ENCODE measurements around the gene BAIAP2L1.

Gene BAIAP2L1

GRCh38 chr7:98369726-98370125 is 31.2 kb downstream of the BAIAP2L1 start:
- no peak for TF ChIP-seq CTCF (conservative IDR thresholded peaks at IDR 0.05; ENCODE audit: low read depth, low read length)
- no peak for DNase-seq (ENCODE audit: low read depth)
- H3K4me3 ChIP-seq (ENCODE audit: low read depth, low read length), result no peak overlapping the region

- no peak overlapping the region for H3K4me3 ChIP-seq (ENCODE audit: low read depth, low read length)
- peak; percentile 52 for DNase-seq (ENCODE audit: low read depth)
- TF ChIP-seq CTCF (conservative IDR thresholded peaks at IDR 0.05; ENCODE audit: low read depth, low read length), result no peak
Observed at GRCh38 chr7:98368716-98369115, 32.2 kb downstream of the BAIAP2L1 start.

GRCh38 chr7:98366562-98366938 is 34.3 kb downstream of the BAIAP2L1 start:
- no peak for DNase-seq (ENCODE audit: low read depth)
- TF ChIP-seq CTCF (conservative IDR thresholded peaks at IDR 0.05; ENCODE audit: low read depth, low read length), result no peak
- no peak overlapping the region for H3K4me3 ChIP-seq (ENCODE audit: low read depth, low read length)

- no peak for DNase-seq (ENCODE audit: low read depth)
- no peak for TF ChIP-seq CTCF (conservative IDR thresholded peaks at IDR 0.05; ENCODE audit: low read depth, low read length)
Observed at GRCh38 chr7:98365863-98366561, 34.9 kb downstream of the BAIAP2L1 start.

GRCh38 chr7:98364220-98364619 is 36.7 kb downstream of the BAIAP2L1 start:
- no peak for DNase-seq (ENCODE audit: low read depth)
- no peak for TF ChIP-seq CTCF (conservative IDR thresholded peaks at IDR 0.05; ENCODE audit: low read depth, low read length)
- H3K4me3 ChIP-seq (ENCODE audit: low read depth, low read length), result no peak overlapping the region

More at GRCh38 chr7:98365863-98366561, 34.9 kb downstream of the BAIAP2L1 start:
- H3K4me3 ChIP-seq (ENCODE audit: low read depth, low read length), result no peak overlapping the region

- no peak for TF ChIP-seq CTCF (conservative IDR thresholded peaks at IDR 0.05; ENCODE audit: low read depth, low read length)
- DNase-seq (ENCODE audit: low read depth), result no peak
- H3K4me3 ChIP-seq (ENCODE audit: low read depth, low read length), result no peak overlapping the region
Observed at GRCh38 chr7:98362517-98362916, 38.4 kb downstream of the BAIAP2L1 start.

Measured in choroid plexus epithelial cell (primary cell).